BJ (cell line): ENCODE data around the gene AKNA. TPM values are rescaled to one million over a fixed set of nuclear protein-coding genes. Genes with fewer than 3 reads are reported as not detected.
A peak's percentile ranks its signal among the peaks of the same experiment; 100 is the strongest.

Source experiments
- CTCF ChIA-PET: fragments of 350-600 bp; formaldehyde crosslinking; extraction: SDS; loops from one replicate; lab custom pipeline; 2021; ENCODE audit warnings: antibody characterized with exemption, inconsistent platforms; lab: Yijun Ruan, JAX
- POLR2A ChIA-PET: fragments of 300-600 bp; sonication (Branson Sonifier 250); formaldehyde crosslinking; extraction: SDS; loops from one replicate; lab custom pipeline; 2021; ENCODE audit warnings: antibody characterized with exemption; lab: Charles Lee
- DNase-seq: peaks from one replicate; pipeline ENCODE4 v3.0.0-alpha.2; 2011; ENCODE audit warnings: low read depth
- H3K27me3 ChIP-seq: 2 replicates; pipeline ENCODE4 v1.6.0; 2011; ENCODE audit warnings: low read length; ENCODE audit not compliant: control insufficient read depth, insufficient read depth
- H3K36me3 ChIP-seq: 2 replicates; pipeline ENCODE4 v1.5.1; 2011; ENCODE audit warnings: low read length; ENCODE audit not compliant: control insufficient read depth, insufficient read depth
- H3K4me3 ChIP-seq: 2 replicates; pipeline ENCODE4 v1.5.1; 2011; ENCODE audit warnings: low read depth, mild to moderate bottlenecking, control low read depth, low read length
- polyA plus RNA-seq: library from polyadenylated mRNA; depleted of rRNA; stranded (reverse); fragments of >200 nt; gene quantifications from 2 replicates; pipeline ENCODE4 v1.2.3, GENCODE V29; 2011
- TF ChIP-seq, protein P1 (sequence below): IDR thresholded peaks from 2 replicates; pipeline ENCODE4 v1.5.1; 2011; ENCODE audit warnings: low read depth, mild to moderate bottlenecking, control low read depth, inconsistent platforms, low read length, moderate library complexity; ENCODE audit not compliant: insufficient read depth

The AKNA gene
- polyA plus RNA-seq, 1 experiment: 11.8 TPM

- TF ChIP-seq, protein P1, sequence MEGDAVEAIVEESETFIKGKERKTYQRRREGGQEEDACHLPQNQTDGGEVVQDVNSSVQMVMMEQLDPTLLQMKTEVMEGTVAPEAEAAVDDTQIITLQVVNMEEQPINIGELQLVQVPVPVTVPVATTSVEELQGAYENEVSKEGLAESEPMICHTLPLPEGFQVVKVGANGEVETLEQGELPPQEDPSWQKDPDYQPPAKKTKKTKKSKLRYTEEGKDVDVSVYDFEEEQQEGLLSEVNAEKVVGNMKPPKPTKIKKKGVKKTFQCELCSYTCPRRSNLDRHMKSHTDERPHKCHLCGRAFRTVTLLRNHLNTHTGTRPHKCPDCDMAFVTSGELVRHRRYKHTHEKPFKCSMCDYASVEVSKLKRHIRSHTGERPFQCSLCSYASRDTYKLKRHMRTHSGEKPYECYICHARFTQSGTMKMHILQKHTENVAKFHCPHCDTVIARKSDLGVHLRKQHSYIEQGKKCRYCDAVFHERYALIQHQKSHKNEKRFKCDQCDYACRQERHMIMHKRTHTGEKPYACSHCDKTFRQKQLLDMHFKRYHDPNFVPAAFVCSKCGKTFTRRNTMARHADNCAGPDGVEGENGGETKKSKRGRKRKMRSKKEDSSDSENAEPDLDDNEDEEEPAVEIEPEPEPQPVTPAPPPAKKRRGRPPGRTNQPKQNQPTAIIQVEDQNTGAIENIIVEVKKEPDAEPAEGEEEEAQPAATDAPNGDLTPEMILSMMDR: no peak
- CTCF ChIA-PET: interaction anchor here (1.1 to 7.5 kb wide), 4 partner anchors 8 to 214 kb away, joined by 3 to 151 read pairs (median 6); no protein-coding TSS in a partner anchor
- H3K36me3 ChIP-seq: peaks cover 18% of the 10 kb centered on the region
- POLR2A ChIA-PET: no interaction called here
- DNase-seq: no peak
- H3K27me3 ChIP-seq: no peaks in the 10 kb centered on the region
- H3K4me3 ChIP-seq: no peak overlapping the region
Observed at GRCh38 chr9:114296338-114296737, 91.4 kb downstream of the AKNA start.

GRCh38 chr9:114294664-114295063 lies 93.1 kb downstream of the AKNA start:
- CTCF ChIA-PET: interaction anchor here (1.0 to 7.5 kb wide), 3 partner anchors 10 to 187 kb away, joined by 3 to 151 read pairs (median 8); partner anchors contain the start of gene COL27A1

DNA sequence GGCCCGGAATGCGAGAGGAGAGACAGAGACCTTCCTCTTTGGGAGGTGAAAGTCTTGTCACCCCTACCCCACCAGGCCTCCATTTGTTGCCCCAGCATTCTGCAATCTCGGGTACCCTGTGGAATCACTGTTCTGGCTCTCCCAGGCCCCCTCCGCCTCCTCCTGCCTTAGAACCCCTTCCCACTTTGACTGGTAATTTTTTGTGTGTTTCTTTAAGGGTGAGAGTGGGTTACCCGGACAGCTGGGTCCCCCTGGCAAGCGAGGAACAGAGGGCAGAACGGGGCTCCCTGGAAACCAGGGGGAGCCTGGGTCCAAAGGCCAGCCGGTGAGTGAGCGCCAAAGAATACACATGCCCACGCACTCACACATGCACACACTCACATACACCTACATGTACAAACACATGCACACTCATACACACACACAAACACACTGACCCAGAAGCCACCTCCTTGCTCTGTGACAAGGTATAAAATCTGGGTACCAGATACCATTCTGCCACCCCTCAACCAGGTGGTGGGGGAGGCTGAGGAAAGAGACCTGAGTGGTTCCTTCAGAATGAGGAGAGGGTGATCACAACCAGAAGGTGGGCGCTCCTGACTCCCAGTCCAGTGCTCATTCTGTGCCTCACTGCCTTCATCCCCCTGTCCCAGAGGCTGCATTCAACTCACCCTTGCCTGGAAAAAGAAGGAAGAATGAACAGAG lies 95.7 kb downstream of the AKNA start:
- CTCF ChIA-PET: interaction anchor here (1.0 to 7.5 kb wide), 18 partner anchors 8 to 213 kb away, joined by 3 to 151 read pairs (median 6); partner anchors contain the start of genes AMBP and COL27A1
- POLR2A ChIA-PET: no interaction called here
- no peaks in the 10 kb centered on the region for H3K27me3 ChIP-seq
- H3K4me3 ChIP-seq: no peak overlapping the region
- no peak for DNase-seq
- TF ChIP-seq, protein P1: no peak
- peaks cover 14% of the 10 kb centered on the region for H3K36me3 ChIP-seq

More at GRCh38 chr9:114294664-114295063, 93.1 kb downstream of the AKNA start:
- no peak overlapping the region for H3K4me3 ChIP-seq
- no peak for DNase-seq
- peaks cover 14% of the 10 kb centered on the region for H3K36me3 ChIP-seq
- TF ChIP-seq, protein P1: no peak
- POLR2A ChIA-PET: no interaction called here
- H3K27me3 ChIP-seq: no peaks in the 10 kb centered on the region

- TF ChIP-seq, protein P1: peak; percentile 82
- CTCF ChIA-PET: interaction anchor here (0.6 to 7.5 kb wide), 49 partner anchors 9 to 269 kb away, joined by 3 to 151 read pairs (median 5); partner anchors contain the start of genes AMBP and COL27A1
- no peak overlapping the region for H3K4me3 ChIP-seq
- POLR2A ChIA-PET: interaction anchor here (0.6 kb wide), 1 partner anchor 179 kb away, joined by 7 read pairs; no protein-coding TSS in a partner anchor
- peaks cover 14% of the 10 kb centered on the region for H3K36me3 ChIP-seq
- H3K27me3 ChIP-seq: no peaks in the 10 kb centered on the region
- no peak for DNase-seq
Observed at GRCh38 chr9:114291064-114291474, 96.7 kb downstream of the AKNA start.

DNA sequence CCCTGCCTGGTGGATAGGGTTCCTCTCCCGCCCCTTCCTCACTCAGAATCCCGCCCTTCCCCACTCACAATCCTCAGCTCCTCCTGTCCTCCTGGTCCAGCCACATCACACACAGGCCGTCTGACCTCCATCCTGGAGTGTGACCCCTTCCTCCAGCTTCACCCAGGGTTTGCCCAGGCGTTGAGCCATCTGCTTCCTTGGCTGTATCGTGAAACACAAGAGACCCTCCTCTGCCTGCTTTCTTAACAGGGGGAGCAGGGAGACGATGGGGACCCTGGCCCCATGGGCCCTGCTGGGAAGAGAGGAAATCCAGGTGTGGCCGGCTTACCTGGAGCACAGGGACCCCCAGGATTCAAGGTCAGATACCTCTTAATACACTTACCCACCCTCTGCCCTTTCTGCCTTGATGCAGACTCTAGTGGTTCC lies 97.2 kb downstream of the AKNA start:
- CTCF ChIA-PET: interaction anchor here (0.6 to 7.5 kb wide), 47 partner anchors 9 to 269 kb away, joined by 3 to 151 read pairs (median 5); partner anchors contain the start of genes AMBP and COL27A1
- TF ChIP-seq, protein P1: no peak
- Histone ChIP-seq H3K36me3 (peaks cover 14% of the 10 kb centered on the region), H3K4me3 (no peak overlapping the region), H3K27me3 (no peaks in the 10 kb centered on the region)
- DNase-seq: no peak
- POLR2A ChIA-PET: interaction anchor here (0.6 kb wide), 1 partner anchor 179 kb away, joined by 7 read pairs; no protein-coding TSS in a partner anchor
